HG03439 (cell line): Measurements from ENCODE around the gene UPK1A.

Experiments used
- ATAC-seq: cut with Tn5 transposase; IDR thresholded peaks from one replicate; pipeline ENCODE4 v1.9.1; 2021; ENCODE audit warnings: mild to moderate bottlenecking, moderate library complexity; ENCODE audit not compliant: unreplicated experiment

Gene UPK1A

DNA sequence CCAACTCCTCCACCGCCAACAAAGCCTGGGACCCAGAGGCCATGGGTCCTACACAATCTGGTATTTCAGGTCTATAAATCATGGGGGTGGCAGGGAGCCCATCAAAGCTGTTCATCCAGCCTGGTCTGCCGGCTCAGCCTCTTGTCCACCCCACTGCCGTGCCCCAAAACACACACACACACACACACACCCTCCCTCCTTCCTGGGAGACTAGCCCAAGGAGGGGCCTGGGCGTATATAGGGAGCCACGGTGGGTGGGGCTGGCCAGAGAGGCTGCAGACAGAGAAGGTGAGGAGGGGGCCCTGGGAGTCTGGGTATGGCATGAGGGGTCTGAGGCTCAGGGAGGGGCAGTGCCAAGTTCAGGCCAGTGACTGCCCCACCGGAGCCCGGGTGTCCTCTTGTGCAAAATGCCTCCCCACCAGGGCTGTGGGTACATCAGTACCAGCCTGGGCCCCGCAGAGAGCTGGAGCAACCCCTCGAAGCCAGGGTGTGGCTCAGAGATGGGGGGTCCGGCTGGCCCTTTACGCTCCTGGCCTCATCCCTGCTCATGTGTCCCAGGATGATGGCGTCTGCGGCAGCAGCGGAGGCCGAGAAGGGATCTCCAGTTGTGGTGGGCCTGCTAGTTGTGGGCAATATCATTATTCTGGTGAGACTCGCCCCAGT is at the start of gene UPK1A:
UPK1A (plus strand) TSS at position 267 of the 663 bp plus-strand sequence; CDS start at position 563, 296 bp downstream.
- ATAC-seq = no peak

DNA sequence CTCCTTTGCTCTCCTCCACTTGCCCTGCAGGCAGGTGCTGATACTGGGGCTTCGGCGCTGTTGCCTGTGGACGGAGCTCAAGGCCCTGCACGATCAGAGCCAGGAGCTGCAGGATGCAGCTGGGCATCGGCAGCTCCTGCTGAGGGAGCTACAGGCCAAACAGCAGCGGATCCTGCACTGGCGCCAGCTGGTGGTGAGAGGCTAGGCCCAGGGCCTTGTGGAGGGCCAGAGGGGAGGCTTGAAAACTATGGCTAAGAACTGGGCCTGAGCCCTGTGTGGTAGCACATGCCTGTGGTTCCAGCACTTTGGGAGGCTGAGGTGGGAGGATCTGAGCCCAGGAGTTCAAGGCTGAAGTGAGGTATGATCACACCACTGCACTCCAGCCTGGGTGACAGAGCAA is 47.5 kb upstream of the UPK1A start:
- no peak for ATAC-seq

DNA sequence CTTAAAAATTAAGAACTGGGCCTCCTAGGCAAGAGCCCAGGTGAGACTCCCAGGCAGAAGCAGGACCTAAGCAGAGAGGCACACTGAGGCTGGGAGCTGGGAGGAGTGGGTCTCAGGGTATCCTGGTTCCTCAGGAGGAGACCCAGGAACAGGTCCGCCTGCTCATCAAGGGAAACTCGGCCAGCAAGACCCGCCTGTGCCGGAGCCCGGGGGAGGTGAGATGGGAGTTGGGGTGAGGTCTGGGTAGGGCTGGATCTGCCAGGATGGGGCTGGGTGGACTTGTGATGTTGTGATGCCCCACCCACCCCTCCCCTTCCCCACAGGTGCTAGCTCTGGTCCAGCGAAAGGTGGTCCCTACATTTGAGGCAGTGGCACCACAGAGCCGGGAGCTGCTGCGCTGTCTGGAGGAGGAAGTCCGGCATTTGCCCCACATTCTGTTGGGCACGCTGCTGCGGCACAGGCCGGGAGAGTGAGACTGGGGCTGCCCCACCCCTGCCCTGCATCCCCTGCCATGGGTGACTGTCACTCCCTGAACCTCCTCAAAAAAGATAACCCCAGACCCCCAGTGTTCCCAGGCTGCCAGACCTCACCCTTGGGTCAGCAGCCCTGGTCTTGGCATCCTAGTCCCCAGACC is 46.9 kb upstream of the UPK1A start:
- ATAC-seq = no peak

DNA sequence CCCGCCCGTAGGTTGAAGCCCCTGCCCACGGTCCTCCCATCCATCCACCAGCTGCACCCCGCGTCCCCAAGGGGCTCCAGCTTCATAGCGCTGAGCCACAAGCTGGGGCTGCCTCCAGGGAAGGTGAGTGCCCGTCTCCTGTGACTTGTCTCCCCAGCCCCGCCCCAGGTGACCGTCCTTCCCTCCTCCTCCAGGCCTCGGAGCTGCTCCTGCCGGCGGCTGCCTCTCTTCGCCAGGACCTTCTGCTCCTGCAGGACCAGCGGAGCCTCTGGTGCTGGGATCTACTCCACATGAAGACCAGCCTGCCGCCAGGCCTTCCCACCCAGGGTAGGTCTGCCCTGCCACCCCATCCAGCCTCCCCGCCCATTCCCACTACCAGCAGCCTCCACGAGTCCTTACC is 46.3 kb upstream of the UPK1A start:
- ATAC-seq = no peak

DNA sequence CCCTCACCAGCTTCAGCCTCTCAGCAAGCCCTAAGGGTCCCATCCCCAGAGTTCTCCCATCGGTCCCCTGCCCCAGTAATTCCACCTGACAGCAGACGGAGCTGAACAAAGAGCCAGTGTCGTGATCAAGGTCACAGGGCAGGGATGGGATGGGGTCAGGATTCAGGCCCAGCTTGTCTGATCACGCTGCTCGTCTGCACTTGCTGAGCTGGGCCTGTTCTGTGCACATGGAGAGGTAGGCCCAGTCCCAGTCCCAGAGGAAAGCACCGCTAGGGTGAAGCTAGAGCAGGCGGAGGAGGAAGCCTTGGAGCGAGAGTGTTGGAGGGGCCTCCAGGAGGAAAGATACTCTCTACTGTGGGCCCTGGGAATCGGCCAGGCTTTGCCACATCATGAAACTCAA is 44.6 kb upstream of the UPK1A start:
- no peak for ATAC-seq

GRCh38 chr19:35622750-35623149 is 43.6 kb upstream of the UPK1A start:
- ATAC-seq = no peak

DNA sequence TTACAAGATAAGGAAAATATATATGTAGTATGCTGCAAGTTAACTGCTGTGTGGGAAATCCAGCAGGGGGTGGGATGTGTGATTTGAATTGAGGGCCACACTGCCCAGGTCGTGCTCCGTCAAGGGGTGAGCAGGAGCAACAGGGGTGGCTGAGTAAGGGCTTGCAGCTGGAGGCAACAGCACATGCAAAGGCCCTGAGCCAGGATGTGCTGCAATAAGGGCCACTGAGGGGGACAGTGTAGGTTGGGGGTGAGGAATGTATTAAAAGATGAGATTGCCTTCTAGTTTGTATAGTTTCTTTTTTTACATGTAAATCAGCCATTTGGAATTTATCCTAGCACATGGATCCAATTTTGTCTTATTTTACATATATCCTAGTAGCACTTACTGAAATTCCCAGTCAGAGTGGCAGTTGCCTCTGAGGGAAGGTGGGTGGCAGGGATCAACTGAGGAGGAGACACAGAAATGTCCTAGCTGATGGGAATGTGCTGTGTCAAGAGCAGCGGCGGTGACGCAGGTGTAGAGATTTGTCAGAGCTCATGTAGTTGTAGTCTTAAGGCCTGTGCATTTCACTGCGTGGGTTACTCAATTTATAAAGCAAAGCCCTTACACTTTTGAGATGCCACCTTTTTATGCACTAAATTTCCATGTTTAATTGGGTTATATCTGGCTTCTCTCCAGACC is 42.8 kb upstream of the UPK1A start:
- no peak for ATAC-seq

GRCh38 chr19:35628264-35628564 is 38.1 kb upstream of the UPK1A start:
- no peak for ATAC-seq

DNA sequence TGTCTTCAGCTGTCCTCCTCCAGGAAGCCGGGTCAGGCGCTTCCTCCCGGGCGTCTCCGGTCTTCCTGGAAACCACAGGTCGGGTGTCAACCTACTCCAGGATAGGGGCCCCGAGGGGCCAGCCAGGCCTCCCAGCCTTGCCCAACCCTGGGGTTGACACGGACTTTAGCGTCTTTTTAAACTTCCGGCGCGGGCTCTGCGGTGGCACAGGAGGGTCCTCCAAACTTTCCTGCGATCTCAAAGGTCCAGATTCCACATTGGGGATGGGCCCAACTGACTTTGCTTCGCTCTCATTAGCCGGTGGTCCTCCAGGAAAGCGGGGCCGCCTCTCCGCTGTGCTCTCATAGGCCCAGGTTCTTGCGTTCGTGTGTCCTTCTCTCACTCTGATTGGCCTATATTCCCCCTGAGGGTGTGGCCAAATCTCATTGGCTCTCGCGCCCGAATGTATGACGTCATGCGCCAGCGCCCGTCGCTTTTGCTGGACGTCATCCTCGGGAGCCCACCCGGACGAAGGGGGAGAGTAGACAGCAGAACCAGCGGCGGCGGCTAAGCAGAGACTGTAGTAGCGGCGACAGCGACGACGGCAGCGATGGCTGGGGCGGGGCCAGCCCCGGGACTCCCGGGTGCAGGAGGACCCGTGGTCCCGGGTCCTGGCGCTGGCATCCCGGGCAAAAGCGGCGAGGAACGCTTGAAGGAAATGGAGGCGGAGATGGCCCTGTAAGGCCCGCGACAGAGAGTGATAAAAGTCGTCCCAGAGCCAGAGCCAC is 37.6 kb upstream of the UPK1A start, which contains the start of gene RBM42:
RBM42 (plus strand) TSS at position 472 of the 767 bp plus-strand sequence; CDS start at position 590, 118 bp downstream.
- peak; percentile 93 for ATAC-seq

GRCh38 chr19:35629332-35629633 is 37.0 kb upstream of the UPK1A start:
- ATAC-seq = no peak

DNA sequence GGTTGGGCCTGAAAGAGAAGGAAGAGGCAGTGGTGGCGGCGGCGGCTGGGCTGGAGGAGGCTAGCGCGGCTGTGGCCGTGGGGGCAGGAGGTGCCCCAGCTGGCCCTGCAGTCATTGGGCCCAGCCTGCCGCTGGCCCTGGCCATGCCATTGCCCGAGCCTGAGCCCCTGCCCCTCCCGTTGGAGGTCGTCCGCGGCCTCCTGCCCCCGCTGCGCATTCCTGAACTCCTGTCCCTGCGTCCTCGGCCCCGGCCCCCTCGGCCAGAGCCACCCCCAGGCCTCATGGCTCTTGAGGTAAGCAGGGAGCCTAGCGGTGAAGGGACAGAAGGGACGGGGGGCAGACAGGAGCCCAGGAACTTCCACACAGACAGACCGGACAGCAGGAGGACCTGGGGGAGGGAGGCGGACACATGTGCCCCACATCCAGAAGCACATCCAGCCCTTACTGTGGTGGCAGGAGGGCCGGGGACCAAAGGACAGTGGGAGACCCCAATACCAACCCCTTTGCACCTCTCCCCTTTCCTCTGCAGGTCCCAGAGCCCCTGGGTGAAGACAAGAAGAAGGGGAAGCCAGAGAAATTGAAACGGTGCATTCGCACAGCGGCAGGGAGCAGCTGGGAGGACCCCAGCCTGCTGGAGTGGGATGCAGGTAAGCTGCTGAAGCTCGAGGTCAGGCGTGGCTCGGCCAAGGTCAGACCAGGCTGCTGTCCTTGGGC is 32.4 kb upstream of the UPK1A start:
- ATAC-seq = no peak

DNA sequence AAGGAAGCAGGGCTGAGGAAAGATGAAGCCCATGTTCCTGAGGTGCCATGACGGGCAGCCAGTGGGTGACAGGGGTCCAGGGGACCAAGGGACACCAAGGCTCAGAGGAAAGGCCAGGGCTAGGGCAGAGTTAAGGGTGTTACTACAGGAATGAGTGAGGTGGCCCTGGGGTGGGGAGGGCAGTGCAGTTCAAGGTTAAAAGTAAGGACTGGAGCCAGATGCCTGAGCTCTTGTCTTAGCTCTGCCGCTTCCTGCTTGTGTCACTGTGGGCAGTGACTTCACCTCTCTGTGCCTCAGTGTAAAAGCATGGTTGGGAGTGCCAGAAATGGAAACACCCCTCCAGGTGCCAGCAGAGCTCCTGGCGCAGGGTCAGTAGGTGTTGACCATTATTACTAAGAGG is 29.7 kb upstream of the UPK1A start:
- no peak for ATAC-seq

DNA sequence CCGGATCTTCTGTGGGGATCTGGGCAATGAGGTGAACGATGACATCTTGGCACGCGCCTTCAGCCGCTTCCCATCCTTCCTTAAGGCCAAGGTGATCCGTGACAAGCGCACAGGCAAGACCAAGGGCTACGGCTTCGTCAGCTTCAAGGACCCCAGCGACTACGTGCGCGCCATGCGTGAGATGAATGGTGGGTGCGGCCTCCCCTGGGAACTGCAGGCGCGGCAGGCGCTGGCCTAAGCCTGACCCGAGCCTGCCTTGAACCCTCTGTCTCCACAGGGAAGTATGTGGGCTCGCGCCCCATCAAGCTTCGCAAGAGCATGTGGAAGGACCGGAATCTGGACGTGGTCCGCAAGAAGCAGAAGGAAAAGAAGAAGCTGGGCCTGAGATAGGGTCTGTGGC is 29.2 kb upstream of the UPK1A start:
- ATAC-seq = no peak

DNA sequence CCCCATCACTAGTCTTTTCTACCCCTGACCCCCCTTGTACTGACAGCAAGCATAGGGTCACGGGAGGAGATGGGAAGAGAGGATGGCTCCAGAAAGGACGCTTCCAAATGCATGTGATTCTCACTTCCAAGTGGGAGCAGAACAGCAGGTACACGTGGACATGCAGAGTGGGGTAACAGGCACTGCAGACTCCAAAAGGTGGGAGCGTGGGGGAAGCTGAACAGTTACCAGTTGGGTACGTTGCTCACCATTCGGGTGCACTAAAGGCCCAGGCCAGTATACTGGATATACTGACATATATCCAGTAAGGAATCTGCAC is 27.0 kb upstream of the UPK1A start:
- ATAC-seq = no peak

DNA sequence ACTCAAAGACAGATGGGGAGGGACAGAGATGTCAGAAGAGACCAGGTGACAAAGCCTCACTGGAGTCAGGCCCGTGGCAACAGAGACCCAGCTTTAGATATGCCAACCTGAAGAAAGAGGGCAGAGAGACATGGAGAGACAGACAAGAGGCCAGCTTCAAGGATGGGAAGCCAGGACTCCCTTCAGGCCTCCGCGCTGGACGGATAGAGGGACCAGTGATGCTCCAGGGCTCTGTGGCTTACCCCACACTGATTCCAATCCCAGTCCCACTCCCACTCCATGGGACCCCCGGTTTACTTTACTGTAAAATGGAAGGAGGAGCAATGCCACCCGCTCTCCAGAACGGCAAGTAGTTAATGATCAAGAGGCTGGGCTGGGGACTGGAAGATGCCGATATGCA is 26.5 kb upstream of the UPK1A start:
- no peak for ATAC-seq

GRCh38 chr19:35641515-35642151 is 24.7 kb upstream of the UPK1A start, which contains the start of gene ETV2:
Gene ETV2 (plus strand): TSS chr19:35641745. CDS start chr19:35642461, 716 bp downstream.
- no peak for ATAC-seq

DNA sequence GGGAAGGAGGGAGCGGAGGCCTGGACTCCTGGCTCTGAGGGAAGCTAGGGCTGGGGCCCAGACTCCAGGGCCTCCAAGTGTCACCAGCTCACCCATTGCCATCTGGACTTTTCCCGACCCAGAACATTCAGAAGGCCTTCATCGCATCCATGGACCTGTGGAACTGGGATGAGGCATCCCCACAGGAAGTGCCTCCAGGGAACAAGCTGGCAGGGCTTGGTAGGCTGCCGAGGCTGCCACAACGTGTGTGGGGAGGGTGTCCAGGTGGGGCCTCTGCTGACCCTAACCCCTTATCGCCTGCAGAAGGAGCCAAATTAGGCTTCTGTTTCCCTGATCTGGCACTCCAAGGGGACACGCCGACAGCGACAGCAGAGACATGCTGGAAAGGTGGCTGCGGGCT is 24.0 kb upstream of the UPK1A start:
- ATAC-seq = no peak

DNA sequence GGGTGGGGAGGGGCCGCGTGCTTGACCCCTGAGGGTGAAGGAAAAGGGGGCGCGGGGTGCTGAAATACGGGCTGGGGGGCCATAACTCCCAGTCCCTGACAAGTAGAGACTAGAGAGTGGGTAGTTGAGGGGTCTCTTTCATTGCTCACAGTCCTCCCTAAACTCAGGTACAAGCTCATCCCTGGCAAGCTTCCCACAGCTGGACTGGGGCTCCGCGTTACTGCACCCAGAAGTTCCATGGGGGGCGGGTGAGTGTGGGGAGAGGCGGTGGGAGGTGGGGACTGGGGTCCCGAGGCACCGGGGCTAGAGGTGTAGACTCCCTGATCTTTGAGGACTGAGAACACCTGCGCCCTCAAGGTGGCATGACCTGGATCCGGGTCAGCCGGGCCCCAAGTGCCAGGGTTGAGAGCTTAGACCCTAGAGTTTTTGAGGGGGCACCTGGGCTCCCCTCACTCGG is 23.5 kb upstream of the UPK1A start:
- ATAC-seq = no peak

GRCh38 chr19:35643255-35644205 is 22.8 kb upstream of the UPK1A start:
- peak; percentile 43 for ATAC-seq
